IMR-90 (cell line): Measurements from ENCODE around the gene ASB1.

Experiments
- CTCF ChIP-seq: conservative IDR thresholded peaks from 2 replicates; pipeline ENCODE4 v1.5.1; 2012; ENCODE audit warnings: mild to moderate bottlenecking, low read depth, low read length, improper control_type of control experiment
- MAZ ChIP-seq: IDR thresholded peaks from 2 replicates; pipeline ENCODE4 v1.6.1; 2012; ENCODE audit warnings: low read depth, mild to moderate bottlenecking, low read length, improper control_type of control experiment, moderate library complexity, borderline replicate concordance
- NFE2L2 ChIP-seq: fragments of 150-350 bp; IDR thresholded peaks from 2 replicates; pipeline ENCODE4 v1.6.1; 2016; ENCODE audit warnings: low read depth, mild to moderate bottlenecking, low read length
- POLR2A ChIP-seq: IDR thresholded peaks from 2 replicates; pipeline ENCODE4 v1.6.1; 2012; ENCODE audit warnings: mild to moderate bottlenecking, low read depth, low read length
- RAD21 ChIP-seq: IDR thresholded peaks from 2 replicates; pipeline ENCODE4 v1.6.1; 2012; ENCODE audit warnings: low read length, improper control_type of control experiment
- RCOR1 ChIP-seq: IDR thresholded peaks from 2 replicates; pipeline ENCODE4 v1.6.1; 2012; ENCODE audit warnings: mild to moderate bottlenecking, low read length, improper control_type of control experiment; ENCODE audit not compliant: insufficient replicate concordance
- RFX5 ChIP-seq: IDR thresholded peaks from 2 replicates; pipeline ENCODE4 v1.8.0; 2012; ENCODE audit warnings: low read depth, mild to moderate bottlenecking, low read length, moderate library complexity
- SMC3 ChIP-seq: fragments of 150-350 bp; IDR thresholded peaks from 2 replicates; pipeline ENCODE4 v1.6.1; 2016; ENCODE audit warnings: low read depth, mild to moderate bottlenecking, antibody characterized with exemption, low read length, moderate library complexity
- USF2 ChIP-seq: fragments of 150-350 bp; IDR thresholded peaks from 2 replicates; pipeline ENCODE4 v1.6.1; 2017; ENCODE audit warnings: mild to moderate bottlenecking, antibody characterized with exemption, low read length, low read depth

GRCh38 chr2:238439917-238440316 lies 13.2 kb downstream of the ASB1 start:
- TF ChIP-seq CTCF (no peak), USF2 (no peak), POLR2A (no peak), RAD21 (no peak), RCOR1 (no peak), RFX5 (no peak), SMC3 (no peak), MAZ (no peak), NFE2L2 (no peak)
